Measurements from ENCODE around the gene IL5RA.

IL5RA gene

GRCh38 chr3:3110299-3110630, at the start of gene IL5RA:
TSS of gene IL5RA (minus strand) at chr3:3110374. CDS start at chr3:3104984, 5,390 bp downstream.
- no peak for TF ChIP-seq CTCF (IDR thresholded peaks at IDR 0.05; ENCODE audit: extremely low read depth, missing control alignments)
- DNase-seq (ENCODE audit: low spot score) = no peak

DNA sequence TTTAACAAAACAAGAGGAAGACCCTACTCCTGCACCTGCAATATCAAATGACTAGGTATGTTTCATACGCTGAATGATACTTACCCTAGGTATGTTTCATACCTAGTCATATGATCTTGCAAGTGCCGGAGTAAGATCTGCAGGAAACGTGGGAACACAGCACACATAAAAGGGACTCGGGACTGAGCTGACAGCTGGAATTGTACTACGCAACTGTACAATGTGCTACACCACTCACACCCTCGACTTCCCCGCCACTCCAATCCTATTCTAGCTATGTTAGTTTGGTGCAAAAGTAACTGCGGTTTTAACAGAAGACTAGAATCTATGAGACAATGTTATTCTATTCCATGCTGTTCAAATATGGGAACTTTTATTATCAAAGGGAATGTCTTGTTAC, 47.3 kb upstream of the IL5RA start:
- no peak for TF ChIP-seq CTCF (IDR thresholded peaks at IDR 0.05; ENCODE audit: extremely low read depth, missing control alignments)
- no peak for DNase-seq (ENCODE audit: low spot score)

DNA sequence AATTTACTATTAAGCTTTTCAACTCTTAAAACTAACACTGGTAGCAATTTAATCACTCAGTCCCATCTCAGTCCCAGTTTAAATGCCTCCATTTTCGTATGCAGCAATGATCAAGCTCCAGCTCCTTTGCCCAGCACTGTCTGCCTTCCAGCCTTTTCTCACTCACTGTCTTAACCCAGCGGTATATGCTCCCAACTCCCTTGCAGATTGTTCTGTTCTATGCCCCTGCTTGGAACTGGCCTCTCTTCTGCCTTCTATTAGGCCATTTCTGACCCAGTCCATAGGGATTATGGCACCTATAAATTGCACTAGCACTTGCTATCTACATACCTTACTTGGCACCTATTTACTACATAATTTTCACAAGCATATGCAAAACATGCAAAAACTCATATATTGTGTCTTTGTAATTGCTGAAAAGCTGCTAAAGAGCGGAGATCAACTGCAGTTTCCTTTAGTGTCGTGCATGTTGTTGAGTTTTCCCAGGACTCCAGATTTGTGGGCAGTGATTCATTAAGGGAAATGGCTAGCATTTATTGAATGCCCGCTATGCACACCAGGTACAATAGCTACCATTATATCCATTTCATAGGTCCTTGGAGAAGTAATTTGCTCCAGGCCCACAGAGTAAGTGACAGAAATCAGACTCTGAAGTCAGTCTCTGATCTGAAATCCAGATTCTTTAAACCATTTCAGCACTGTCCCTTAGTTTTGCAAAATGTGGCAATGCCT, 44.9 kb upstream of the IL5RA start:
- no peak for DNase-seq (ENCODE audit: low spot score)
- TF ChIP-seq CTCF (IDR thresholded peaks at IDR 0.05; ENCODE audit: extremely low read depth, missing control alignments) = no peak

- no peak for DNase-seq (ENCODE audit: low spot score)
- TF ChIP-seq CTCF (IDR thresholded peaks at IDR 0.05; ENCODE audit: extremely low read depth, missing control alignments) = no peak
Measured at GRCh38 chr3:3151513-3151912, 41.3 kb upstream of the IL5RA start.

GRCh38 chr3:3149560-3149959, 39.4 kb upstream of the IL5RA start:
- no peak for TF ChIP-seq CTCF (IDR thresholded peaks at IDR 0.05; ENCODE audit: extremely low read depth, missing control alignments)
- no peak for DNase-seq (ENCODE audit: low spot score)

DNA sequence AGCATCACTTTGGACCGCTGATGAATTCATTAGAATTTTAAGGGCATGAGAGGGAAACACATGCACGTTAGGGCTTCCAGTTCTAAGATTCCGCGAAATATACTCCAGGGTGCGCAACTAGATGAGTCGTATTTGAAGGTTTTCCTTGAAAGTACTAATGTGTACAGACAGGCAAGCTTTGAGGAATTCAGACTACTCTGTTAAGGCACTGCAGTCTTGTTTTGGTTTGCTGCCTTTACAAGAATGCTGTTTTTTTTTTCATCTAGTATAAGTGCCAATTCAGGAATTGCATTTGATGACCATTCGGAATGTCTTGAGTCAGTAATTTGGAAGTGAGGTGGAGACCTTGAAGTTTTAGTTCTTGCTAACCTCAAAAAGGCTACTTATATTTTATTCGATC, 35.7 kb upstream of the IL5RA start:
- no peak for TF ChIP-seq CTCF (IDR thresholded peaks at IDR 0.05; ENCODE audit: extremely low read depth, missing control alignments)
- DNase-seq (ENCODE audit: low spot score) = no peak

GRCh38 chr3:3141939-3142338, 31.8 kb upstream of the IL5RA start:
- DNase-seq (ENCODE audit: low spot score) = no peak
- TF ChIP-seq CTCF (IDR thresholded peaks at IDR 0.05; ENCODE audit: extremely low read depth, missing control alignments) = no peak

Measured in GM20000 (cell line).